Calu3 (cell line): Measurements from ENCODE around the gene BCAS1. TPM values are rescaled to one million over a fixed set of nuclear protein-coding genes. Genes with fewer than 3 reads are reported as not detected.

Experiments used
- BruUV-seq: library from RNA; stranded (reverse); fragments of 400-500 nt; replicated peaks from 2 replicates; lab custom pipeline; 2021; lab: Mats Ljungman, UMichigan
- CTCF ChIA-PET: fragments of 300-600 bp; sonication (Branson Sonifier 250); formaldehyde crosslinking; loops from one replicate; lab custom pipeline; 2022; ENCODE audit warnings: antibody characterized with exemption; lab: Charles Lee
- DNase-seq: peaks from one replicate; pipeline ENCODE4 v3.0.0; 2022
- H3K27ac Mint-ChIP-seq: one replicate; pipeline ENCODE4 v1.8.0; 2022; ENCODE audit warnings: mixed read lengths; ENCODE audit not compliant: unreplicated experiment
- H3K27me3 Mint-ChIP-seq: one replicate; pipeline ENCODE4 v1.8.0; 2022; ENCODE audit warnings: mixed read lengths; ENCODE audit not compliant: unreplicated experiment
- H3K36me3 Mint-ChIP-seq: one replicate; pipeline ENCODE4 v1.8.0; 2022; ENCODE audit warnings: mild to moderate bottlenecking, moderate library complexity, mixed read lengths; ENCODE audit not compliant: insufficient read depth, unreplicated experiment
- H3K4me1 Mint-ChIP-seq: one replicate; pipeline ENCODE4 v1.8.0; 2022; ENCODE audit warnings: mild to moderate bottlenecking, low read depth, mixed read lengths; ENCODE audit not compliant: unreplicated experiment
- H3K4me3 Mint-ChIP-seq: one replicate; pipeline ENCODE4 v1.8.0; 2022; ENCODE audit warnings: mild to moderate bottlenecking, low read depth, moderate library complexity, mixed read lengths; ENCODE audit not compliant: unreplicated experiment
- H3K9me3 Mint-ChIP-seq: one replicate; pipeline ENCODE4 v1.8.0; 2022; ENCODE audit warnings: low read depth, mixed read lengths; ENCODE audit not compliant: unreplicated experiment
- CTCF ChIP-seq: fragments of 200-600 bp; IDR thresholded peaks from one replicate; pipeline ENCODE4 v1.8.0; 2022; ENCODE audit warnings: antibody characterized with exemption; ENCODE audit not compliant: unreplicated experiment
- intact Hi-C: fragments of 100-400 bp; cut with micrococcal nuclease; formaldehyde crosslinking; loops from one replicate; pipeline ENCODE4 v1.10.0; 2022; ENCODE audit not compliant: unreplicated experiment
- total RNA-seq: library from RNA; stranded (reverse); gene quantifications from 2 replicates; pipeline ENCODE4 v1.2.3, GENCODE V29; 2022

BCAS1 gene
- total RNA-seq, 1 experiment from 2014 or later = 11.1 TPM

GRCh38 chr20:53930651-53931504 lies 139.5 kb downstream of the BCAS1 start:
- DNase-seq = no peak
- intact Hi-C loops = no loop called here
- Mint-ChIP-seq H3K4me1 (peaks cover 56% of the 10 kb centered on the region), H3K36me3 (peaks cover 8% of the 10 kb centered on the region), H3K9me3 (no peaks in the 10 kb centered on the region), H3K27ac (peak overlapping the region; percentile 36), H3K27me3 (no peaks in the 10 kb centered on the region), H3K4me3 (no peak overlapping the region)
- CTCF ChIA-PET = interaction anchor here (0.5 to 3.3 kb wide), 9 partner anchors 9 to 339 kb away, joined by 3 to 17 read pairs (median 3); no protein-coding TSS in a partner anchor
- BruUV-seq = TSS peak; percentile 82
- TF ChIP-seq CTCF = no peak

- no peak for DNase-seq
- CTCF ChIA-PET = interaction anchor here (0.5 to 3.3 kb wide), 10 partner anchors 9 to 382 kb away, joined by 3 to 17 read pairs (median 3); no protein-coding TSS in a partner anchor
- H3K4me3 Mint-ChIP-seq = no peak overlapping the region
- H3K4me1 Mint-ChIP-seq = peaks cover 54% of the 10 kb centered on the region
- H3K9me3 Mint-ChIP-seq = no peaks in the 10 kb centered on the region
- H3K36me3 Mint-ChIP-seq = peaks cover 8% of the 10 kb centered on the region
- intact Hi-C loops = no loop called here
- H3K27me3 Mint-ChIP-seq = no peaks in the 10 kb centered on the region
- peak overlapping the region; percentile 36 for H3K27ac Mint-ChIP-seq
- no peak for TF ChIP-seq CTCF
- BruUV-seq = no TSS peak
These were observed 140.3 kb downstream of the BCAS1 start for GRCh38 chr20:53929974-53930650.

- TF ChIP-seq CTCF = no peak
- Mint-ChIP-seq H3K27ac (peak overlapping the region; percentile 36), H3K4me3 (no peak overlapping the region), H3K27me3 (no peaks in the 10 kb centered on the region), H3K36me3 (peaks cover 8% of the 10 kb centered on the region), H3K4me1 (peaks cover 54% of the 10 kb centered on the region), H3K9me3 (no peaks in the 10 kb centered on the region)
- no TSS peak for BruUV-seq
- DNase-seq = no peak
- CTCF ChIA-PET = interaction anchor here (1.0 to 3.3 kb wide), 4 partner anchors 10 to 381 kb away, joined by 3 to 17 read pairs (median 10); no protein-coding TSS in a partner anchor
- intact Hi-C loops = no loop called here
These were observed 141.0 kb downstream of the BCAS1 start for GRCh38 chr20:53929399-53929798.

GRCh38 chr20:53927990-53928389 lies 142.4 kb downstream of the BCAS1 start:
- Mint-ChIP-seq H3K27ac (peak overlapping the region; percentile 33), H3K9me3 (no peaks in the 10 kb centered on the region), H3K4me3 (no peak overlapping the region), H3K4me1 (peaks cover 58% of the 10 kb centered on the region), H3K27me3 (no peaks in the 10 kb centered on the region), H3K36me3 (peaks cover 8% of the 10 kb centered on the region)
- no peak for DNase-seq
- intact Hi-C loops = no loop called here
- CTCF ChIA-PET = interaction anchor here (0.9 kb wide), 1 partner anchor 192 kb away, joined by 3 read pairs; no protein-coding TSS in a partner anchor
- no TSS peak for BruUV-seq
- TF ChIP-seq CTCF = no peak
